ENCODE results near the gene WNT10A.

- TF ChIP-seq POLR2AphosphoS5 (IDR thresholded peaks at IDR 0.05) (no peak), CTCF (IDR thresholded peaks at IDR 0.05) (no peak), POLR2A (IDR thresholded peaks at IDR 0.05) (no peak), EP300 (IDR thresholded peaks at IDR 0.05) (no peak)
Observed at GRCh38 chr2:218878486-218878885, 2.2 kb upstream of the WNT10A start.

Data from suprapubic skin (tissue), 4 donors.